Measurements from ENCODE around the gene DDX6.
"Not testable (repeated sequence)": the region's sequence is repeated elsewhere in the genome, so short reads cannot be mapped to it uniquely, and the experiment has no call there.

DDX6 gene, protein sequence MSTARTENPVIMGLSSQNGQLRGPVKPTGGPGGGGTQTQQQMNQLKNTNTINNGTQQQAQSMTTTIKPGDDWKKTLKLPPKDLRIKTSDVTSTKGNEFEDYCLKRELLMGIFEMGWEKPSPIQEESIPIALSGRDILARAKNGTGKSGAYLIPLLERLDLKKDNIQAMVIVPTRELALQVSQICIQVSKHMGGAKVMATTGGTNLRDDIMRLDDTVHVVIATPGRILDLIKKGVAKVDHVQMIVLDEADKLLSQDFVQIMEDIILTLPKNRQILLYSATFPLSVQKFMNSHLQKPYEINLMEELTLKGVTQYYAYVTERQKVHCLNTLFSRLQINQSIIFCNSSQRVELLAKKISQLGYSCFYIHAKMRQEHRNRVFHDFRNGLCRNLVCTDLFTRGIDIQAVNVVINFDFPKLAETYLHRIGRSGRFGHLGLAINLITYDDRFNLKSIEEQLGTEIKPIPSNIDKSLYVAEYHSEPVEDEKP

DNA sequence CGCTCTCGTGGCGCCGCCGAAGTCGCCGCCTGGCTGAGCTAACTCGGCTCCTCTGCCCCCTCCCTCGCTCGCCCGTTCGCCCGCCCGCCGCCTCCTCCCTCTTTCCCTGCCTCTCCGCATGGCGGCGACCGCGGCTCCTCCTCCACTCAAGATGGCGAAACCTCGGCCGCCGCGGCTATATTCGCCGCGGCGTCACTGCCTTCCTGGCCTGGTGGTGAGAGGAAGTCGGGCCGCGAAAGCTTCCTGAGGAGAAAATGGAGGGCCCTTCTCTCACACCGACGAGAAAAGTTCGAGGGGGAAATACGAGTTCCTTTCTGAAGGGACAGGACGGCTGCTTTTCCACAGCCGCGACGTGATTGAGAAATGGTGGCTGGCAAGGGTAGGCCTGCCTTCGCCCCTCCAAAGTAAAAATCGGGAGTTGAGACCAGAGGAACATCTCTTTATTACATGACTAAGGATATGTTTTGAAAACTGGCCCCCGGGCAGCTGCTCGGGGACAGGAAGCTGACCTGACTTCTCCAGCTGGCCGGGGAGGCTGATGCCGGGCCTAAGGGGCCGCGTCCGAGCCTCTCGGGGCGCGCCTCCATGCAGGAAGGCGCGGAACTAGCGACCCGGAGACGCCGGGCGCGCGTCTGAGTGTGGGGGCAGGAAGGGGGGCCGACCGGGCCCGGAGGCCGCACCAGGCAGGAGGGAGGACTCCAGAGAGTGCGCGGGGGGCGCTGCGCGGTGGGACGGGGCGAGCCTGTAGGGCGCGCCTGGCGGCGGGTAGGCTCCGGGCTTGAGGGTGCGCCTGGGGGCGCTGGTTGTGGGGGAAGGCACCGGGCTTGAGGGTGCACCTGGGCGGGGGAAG lies at the start of gene DDX6:
DDX6 (minus strand) TSS at position 54 of the 850 bp plus-strand sequence. CDS start 4,913 bp downstream, outside the sequence.
- H3K4me3 ChIP-seq (ENCODE audit: low read depth, low read length): peak within 1 kb of the TSS; percentile 83
- TF ChIP-seq, protein P1, sequence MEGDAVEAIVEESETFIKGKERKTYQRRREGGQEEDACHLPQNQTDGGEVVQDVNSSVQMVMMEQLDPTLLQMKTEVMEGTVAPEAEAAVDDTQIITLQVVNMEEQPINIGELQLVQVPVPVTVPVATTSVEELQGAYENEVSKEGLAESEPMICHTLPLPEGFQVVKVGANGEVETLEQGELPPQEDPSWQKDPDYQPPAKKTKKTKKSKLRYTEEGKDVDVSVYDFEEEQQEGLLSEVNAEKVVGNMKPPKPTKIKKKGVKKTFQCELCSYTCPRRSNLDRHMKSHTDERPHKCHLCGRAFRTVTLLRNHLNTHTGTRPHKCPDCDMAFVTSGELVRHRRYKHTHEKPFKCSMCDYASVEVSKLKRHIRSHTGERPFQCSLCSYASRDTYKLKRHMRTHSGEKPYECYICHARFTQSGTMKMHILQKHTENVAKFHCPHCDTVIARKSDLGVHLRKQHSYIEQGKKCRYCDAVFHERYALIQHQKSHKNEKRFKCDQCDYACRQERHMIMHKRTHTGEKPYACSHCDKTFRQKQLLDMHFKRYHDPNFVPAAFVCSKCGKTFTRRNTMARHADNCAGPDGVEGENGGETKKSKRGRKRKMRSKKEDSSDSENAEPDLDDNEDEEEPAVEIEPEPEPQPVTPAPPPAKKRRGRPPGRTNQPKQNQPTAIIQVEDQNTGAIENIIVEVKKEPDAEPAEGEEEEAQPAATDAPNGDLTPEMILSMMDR (IDR thresholded peaks at IDR 0.05; ENCODE audit: low read depth, low read length, missing control alignments): peak; percentile 33
- peak; percentile 39 for DNase-seq (ENCODE audit: low read depth)

DNA sequence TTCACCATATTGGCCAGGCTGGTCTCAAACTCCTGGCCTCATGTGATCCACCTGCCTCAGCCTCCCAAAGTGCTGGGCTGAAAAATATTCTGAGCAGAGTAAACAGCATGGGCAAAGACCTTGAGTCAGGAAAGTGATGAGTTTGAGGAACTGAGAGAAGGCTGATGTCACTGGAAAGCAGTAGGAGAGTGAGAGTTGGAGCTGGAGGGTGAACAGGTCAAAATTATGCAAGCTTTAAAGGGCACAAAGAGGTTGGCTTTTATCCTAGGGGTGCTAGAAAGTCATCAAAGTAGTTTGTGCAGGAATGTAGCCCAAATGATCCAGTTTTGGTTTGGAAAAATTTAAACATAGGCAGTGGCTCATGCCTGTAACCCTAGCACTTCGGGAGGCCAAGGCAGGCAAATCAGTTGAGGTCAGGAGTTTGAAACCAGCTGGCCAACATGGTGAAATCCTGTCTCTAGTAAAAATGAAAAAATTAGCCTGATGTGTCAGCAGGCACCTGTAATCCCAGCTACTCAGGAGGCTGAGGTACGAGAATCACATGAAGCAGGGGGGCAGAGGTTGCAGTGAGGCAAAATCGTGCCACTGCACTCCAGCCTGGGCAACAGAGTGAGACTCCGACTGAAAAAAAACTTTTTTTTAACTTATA lies 48.1 kb upstream of the DDX6 start:
- peak; percentile 72 for DNase-seq (ENCODE audit: low read depth)
- no peak overlapping the region for H3K4me3 ChIP-seq (ENCODE audit: low read depth, low read length)
- TF ChIP-seq, protein P1 (IDR thresholded peaks at IDR 0.05; ENCODE audit: low read depth, low read length, missing control alignments): no peak

DNA sequence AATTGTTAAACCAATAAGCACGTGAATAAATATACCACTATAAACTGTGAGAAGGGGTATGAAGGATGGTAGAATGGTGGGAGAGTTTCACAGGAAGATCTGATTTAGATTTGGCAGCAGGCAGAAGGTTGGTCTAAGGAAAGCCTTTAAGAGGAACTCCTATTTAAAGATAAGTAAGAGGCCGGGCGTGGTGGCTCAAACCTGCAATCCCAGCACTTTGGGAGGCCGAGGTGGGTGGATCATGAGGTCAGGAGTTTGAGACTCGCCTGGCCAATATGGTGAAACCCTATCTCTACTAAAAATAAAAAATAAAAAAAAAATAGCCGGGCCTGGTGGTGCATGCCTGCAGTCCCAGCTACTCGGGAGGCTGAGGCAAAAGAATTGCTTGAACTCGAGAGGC lies 46.9 kb upstream of the DDX6 start:
- TF ChIP-seq, protein P1 (IDR thresholded peaks at IDR 0.05; ENCODE audit: low read depth, low read length, missing control alignments): no peak
- H3K4me3 ChIP-seq (ENCODE audit: low read depth, low read length): no peak overlapping the region
- DNase-seq (ENCODE audit: low read depth): no peak

DNA sequence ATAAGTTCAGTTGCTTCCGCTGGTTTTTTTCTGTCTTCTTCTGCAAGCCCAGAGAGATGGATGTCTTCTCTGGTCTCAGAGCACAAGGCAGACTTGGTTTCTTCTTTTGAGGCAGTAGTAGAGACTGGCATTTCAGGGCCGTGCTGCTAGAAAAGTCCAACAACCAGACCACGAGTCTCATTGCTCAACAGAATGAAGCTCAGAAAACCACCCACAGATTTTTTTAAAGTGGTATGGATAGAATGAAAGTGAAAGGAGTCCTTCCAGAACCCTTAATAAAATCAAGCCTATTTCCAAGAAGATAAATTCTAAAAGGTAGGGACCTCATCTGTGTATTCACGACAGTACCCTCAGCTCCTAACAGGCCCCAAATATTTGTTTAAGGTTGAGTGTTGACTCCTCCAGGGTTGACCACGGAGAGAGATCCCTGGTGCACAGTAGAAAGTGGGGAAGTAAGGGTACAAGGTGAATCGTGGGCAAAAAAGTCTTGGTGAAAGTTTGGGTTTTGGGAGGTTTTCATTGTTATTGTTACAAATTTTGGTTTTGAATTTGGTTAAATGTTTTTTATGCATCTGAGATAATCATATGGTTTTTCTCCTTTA lies 43.6 kb upstream of the DDX6 start:
- TF ChIP-seq, protein P1 (IDR thresholded peaks at IDR 0.05; ENCODE audit: low read depth, low read length, missing control alignments): no peak
- H3K4me3 ChIP-seq (ENCODE audit: low read depth, low read length): no peak overlapping the region; the same call in 1 of the 2 replicates
- no peak for DNase-seq (ENCODE audit: low read depth)

DNA sequence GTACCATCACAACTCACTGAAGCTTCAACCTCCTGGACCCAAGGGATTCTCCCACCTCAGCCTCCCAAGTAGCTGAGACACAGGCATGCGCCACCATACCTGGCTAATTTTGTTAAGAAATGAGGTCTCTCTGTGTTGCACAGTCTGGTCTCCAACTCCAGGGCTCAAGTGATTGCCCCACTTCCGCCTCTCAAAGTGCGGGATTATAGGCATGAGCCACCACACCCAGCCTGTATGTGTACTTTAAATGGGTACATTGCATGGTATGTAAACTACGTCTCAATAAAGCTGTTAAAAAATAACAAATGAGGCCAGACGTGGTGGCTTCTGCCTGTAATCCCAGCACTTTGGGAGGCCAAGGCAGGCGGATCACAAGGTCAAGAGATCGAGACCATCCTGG lies 36.2 kb upstream of the DDX6 start:
- DNase-seq (ENCODE audit: low read depth): no peak
- TF ChIP-seq, protein P1 (IDR thresholded peaks at IDR 0.05; ENCODE audit: low read depth, low read length, missing control alignments): no peak
- H3K4me3 ChIP-seq (ENCODE audit: low read depth, low read length): no peak overlapping the region

DNA sequence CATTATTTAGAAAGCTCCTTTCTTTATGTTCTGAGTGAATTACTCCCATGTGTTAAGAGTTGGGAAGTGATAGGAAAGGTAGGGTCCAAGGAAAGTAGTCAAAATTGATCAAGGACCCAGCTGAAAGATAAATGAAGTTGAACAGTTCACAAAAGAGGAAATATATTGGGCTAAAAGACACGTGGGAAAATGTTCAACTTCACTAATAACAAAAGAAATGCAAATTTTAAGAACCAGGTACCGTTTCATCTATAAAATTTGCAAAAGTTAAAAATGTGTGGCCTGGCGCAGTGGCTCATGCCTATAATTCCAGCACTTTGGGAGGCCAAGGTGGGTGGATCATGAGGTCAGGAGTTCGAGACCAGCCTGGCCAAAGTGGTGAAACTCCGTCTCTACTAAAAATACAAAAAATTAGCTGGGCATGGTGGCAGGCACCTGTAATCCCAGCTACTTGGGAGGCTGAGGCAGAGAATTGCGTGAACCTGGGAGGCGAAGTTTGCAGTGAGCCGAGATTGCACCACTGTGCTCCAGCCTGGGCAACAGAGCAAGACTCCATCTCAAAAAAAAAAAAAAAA lies 32.1 kb upstream of the DDX6 start:
- not testable (repeated sequence) for H3K4me3 ChIP-seq (ENCODE audit: low read depth, low read length); DNase-seq (ENCODE audit: low read depth)

Measured in GM12864 (cell line).